ENCODE data around the gene GNG13.

Gene GNG13

GRCh38 chr16:772959-773358 lies 27.6 kb downstream of the GNG13 start:
- H3K4me1 ChIP-seq (ENCODE audit: control insufficient read depth, low read length), result no peaks in the 10 kb centered on the region
- H4K20me1 ChIP-seq (ENCODE audit: control insufficient read depth, insufficient read depth, low read depth, low read length), result no peaks in the 10 kb centered on the region
- H3K4me3 ChIP-seq (ENCODE audit: low read length), result no peak overlapping the region
- no peaks in the 10 kb centered on the region for H3K9me2 ChIP-seq (replicated peaks; ENCODE audit: control insufficient read depth, low read length)
- no peak for TF ChIP-seq EZH2phosphoT487 (IDR thresholded peaks at IDR 0.05; ENCODE audit: borderline replicate concordance, low read length)
- H3K27ac ChIP-seq (ENCODE audit: low read depth, low read length), result no peak overlapping the region
- no peaks in the 10 kb centered on the region for H3K36me3 ChIP-seq (ENCODE audit: control insufficient read depth, low read length)
- no peak overlapping the region for H3K4me2 ChIP-seq (ENCODE audit: low read length)
- no peaks in the 10 kb centered on the region for H3K9me3 ChIP-seq (ENCODE audit: control insufficient read depth, insufficient read depth, low read length)
- peaks cover 5% of the 10 kb centered on the region for H3K27me3 ChIP-seq (ENCODE audit: control insufficient read depth, low read length)
- no peaks in the 10 kb centered on the region for H3F3A ChIP-seq (ENCODE audit: control insufficient read depth, insufficient read depth)
- H3K79me2 ChIP-seq (ENCODE audit: control insufficient read depth, low read length), result no peaks in the 10 kb centered on the region

- Histone ChIP-seq H3K4me2 (ENCODE audit: low read length) (no peak overlapping the region), H3K4me3 (ENCODE audit: low read length) (no peak overlapping the region), H4K20me1 (ENCODE audit: control insufficient read depth, insufficient read depth, low read depth, low read length) (no peaks in the 10 kb centered on the region), H3K9me3 (ENCODE audit: control insufficient read depth, insufficient read depth, low read length) (no peaks in the 10 kb centered on the region), H3K79me2 (ENCODE audit: control insufficient read depth, low read length) (no peaks in the 10 kb centered on the region), H3K27me3 (ENCODE audit: control insufficient read depth, low read length) (no peaks in the 10 kb centered on the region), H3K4me1 (ENCODE audit: control insufficient read depth, low read length) (no peaks in the 10 kb centered on the region), H3K36me3 (ENCODE audit: control insufficient read depth, low read length) (no peaks in the 10 kb centered on the region), H3K27ac (ENCODE audit: low read depth, low read length) (no peak overlapping the region), H3K9me2 (replicated peaks; ENCODE audit: control insufficient read depth, low read length) (no peaks in the 10 kb centered on the region), H3F3A (ENCODE audit: control insufficient read depth, insufficient read depth) (no peaks in the 10 kb centered on the region)
- TF ChIP-seq CTCF (IDR thresholded peaks at IDR 0.05; ENCODE audit: low read depth, low read length, poor library complexity, severe bottlenecking) (no peak), EZH2phosphoT487 (IDR thresholded peaks at IDR 0.05; ENCODE audit: borderline replicate concordance, low read length) (no peak)
Observed at GRCh38 chr16:770411-770810, 30.1 kb downstream of the GNG13 start.

GRCh38 chr16:769934-770333 lies 30.6 kb downstream of the GNG13 start:
- Histone ChIP-seq H3F3A (ENCODE audit: control insufficient read depth, insufficient read depth) (no peaks in the 10 kb centered on the region), H3K9me2 (replicated peaks; ENCODE audit: control insufficient read depth, low read length) (no peaks in the 10 kb centered on the region), H3K27me3 (ENCODE audit: control insufficient read depth, low read length) (no peaks in the 10 kb centered on the region), H3K27ac (ENCODE audit: low read depth, low read length) (no peak overlapping the region), H3K9me3 (ENCODE audit: control insufficient read depth, insufficient read depth, low read length) (no peaks in the 10 kb centered on the region), H3K36me3 (ENCODE audit: control insufficient read depth, low read length) (no peaks in the 10 kb centered on the region), H3K4me1 (ENCODE audit: control insufficient read depth, low read length) (no peaks in the 10 kb centered on the region), H4K20me1 (ENCODE audit: control insufficient read depth, insufficient read depth, low read depth, low read length) (no peaks in the 10 kb centered on the region), H3K4me3 (ENCODE audit: low read length) (no peak overlapping the region), H3K4me2 (ENCODE audit: low read length) (no peak overlapping the region), H3K79me2 (ENCODE audit: control insufficient read depth, low read length) (no peaks in the 10 kb centered on the region)
- TF ChIP-seq EZH2phosphoT487 (IDR thresholded peaks at IDR 0.05; ENCODE audit: borderline replicate concordance, low read length), result no peak
- no peak for TF ChIP-seq CTCF (IDR thresholded peaks at IDR 0.05; ENCODE audit: low read depth, low read length, poor library complexity, severe bottlenecking)

DNA sequence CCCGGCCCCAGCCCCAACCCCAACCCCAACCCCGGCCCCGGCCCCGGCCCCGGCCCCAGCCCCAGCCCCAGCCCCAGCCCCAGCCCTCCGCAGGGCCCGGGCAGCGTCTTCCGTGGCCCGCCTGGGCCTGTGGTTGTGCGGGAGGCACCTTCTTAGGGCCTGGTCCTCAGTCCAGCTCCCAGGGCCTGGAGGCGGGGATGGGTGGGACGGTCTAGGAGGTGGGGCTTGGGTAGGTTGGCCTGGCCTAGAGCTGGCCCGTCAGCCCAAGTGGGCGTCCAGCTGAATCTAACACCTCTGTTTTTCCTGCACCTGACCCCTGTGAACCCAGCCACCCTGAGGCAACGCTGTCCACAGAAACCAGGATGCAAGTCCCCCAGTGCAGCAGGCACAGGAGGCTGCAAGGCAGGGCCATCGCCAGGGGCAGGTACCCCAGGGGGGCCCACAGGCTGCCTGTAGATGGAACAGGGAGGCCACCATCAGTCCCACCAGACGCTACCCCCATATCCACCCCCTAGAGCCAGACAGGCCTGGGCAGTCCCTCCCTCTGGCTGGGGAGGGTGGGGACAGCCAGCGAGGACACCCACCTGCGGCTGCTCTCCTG lies 31.2 kb downstream of the GNG13 start:
- H4K20me1 ChIP-seq (ENCODE audit: control insufficient read depth, insufficient read depth, low read depth, low read length), result no peaks in the 10 kb centered on the region
- H3K27me3 ChIP-seq (ENCODE audit: control insufficient read depth, low read length), result no peaks in the 10 kb centered on the region

More for the DNA sequence above, 31.2 kb downstream of the GNG13 start:
- H3K4me2 ChIP-seq (ENCODE audit: low read length), result no peak overlapping the region
- H3K9me2 ChIP-seq (replicated peaks; ENCODE audit: control insufficient read depth, low read length), result no peaks in the 10 kb centered on the region
- H3K9me3 ChIP-seq (ENCODE audit: control insufficient read depth, insufficient read depth, low read length), result no peaks in the 10 kb centered on the region
- TF ChIP-seq EZH2phosphoT487 (IDR thresholded peaks at IDR 0.05; ENCODE audit: borderline replicate concordance, low read length) (no peak), CTCF (IDR thresholded peaks at IDR 0.05; ENCODE audit: low read depth, low read length, poor library complexity, severe bottlenecking) (no peak)
- H3K4me1 ChIP-seq (ENCODE audit: control insufficient read depth, low read length), result no peaks in the 10 kb centered on the region
- no peaks in the 10 kb centered on the region for H3F3A ChIP-seq (ENCODE audit: control insufficient read depth, insufficient read depth)
- H3K36me3 ChIP-seq (ENCODE audit: control insufficient read depth, low read length), result no peaks in the 10 kb centered on the region
- H3K79me2 ChIP-seq (ENCODE audit: control insufficient read depth, low read length), result no peaks in the 10 kb centered on the region
- no peak overlapping the region for H3K4me3 ChIP-seq (ENCODE audit: low read length)
- no peak overlapping the region for H3K27ac ChIP-seq (ENCODE audit: low read depth, low read length)
